A673 (cell line): Measurements from ENCODE around the gene GDPD5. TPM values are rescaled to one million over a fixed set of nuclear protein-coding genes. Genes with fewer than 3 reads are reported as not detected.
A peak's percentile ranks its signal among the peaks of the same experiment; 100 is the strongest.

Experiments used
- BruUV-seq: library from RNA; stranded (reverse); fragments of 400-500 nt; replicated peaks from 2 replicates; lab custom pipeline; 2021; lab: Mats Ljungman, UMichigan
- CTCF ChIA-PET: fragments of 300-600 bp; sonication (Branson Sonifier 250); formaldehyde crosslinking; loops from one replicate; lab custom pipeline; 2022; ENCODE audit warnings: antibody characterized with exemption; lab: Charles Lee
- POLR2A ChIA-PET: fragments of 300-600 bp; sonication (Branson Sonifier 250); formaldehyde crosslinking; loops from one replicate; lab custom pipeline; 2022; ENCODE audit warnings: antibody characterized with exemption; ENCODE audit not compliant: low non-redundant PET; lab: Charles Lee
- DNase-seq: peaks from one replicate; pipeline ENCODE4 v3.0.0-alpha.2; 2015; ENCODE audit warnings: low spot score
- H3K27ac ChIP-seq: fragments of 200-600 bp; sonication (generic); 2 replicates; pipeline ENCODE4 v1.5.1; 2016; ENCODE audit warnings: mixed run types, low read depth, mild to moderate bottlenecking, mixed read lengths, antibody characterized with exemption, low read length; ENCODE audit not compliant: poor library complexity, severe bottlenecking
- H3K27me3 ChIP-seq: fragments of 200-600 bp; sonication (generic); replicated peaks from 2 replicates; pipeline ENCODE4 v1.6.1; 2017; ENCODE audit warnings: mixed run types, low read depth, mild to moderate bottlenecking, mixed read lengths, antibody characterized with exemption, low read length; ENCODE audit not compliant: insufficient read depth, poor library complexity
- H3K36me3 ChIP-seq: fragments of 200-600 bp; sonication (generic); 2 replicates; pipeline ENCODE4 v1.6.1; 2016; ENCODE audit warnings: mixed run types, mild to moderate bottlenecking, mixed read lengths, antibody characterized with exemption, low read length; ENCODE audit not compliant: insufficient read depth, poor library complexity, severe bottlenecking
- H3K4me1 ChIP-seq: fragments of 200-600 bp; sonication (generic); 2 replicates; pipeline ENCODE4 v1.6.1; 2017; ENCODE audit warnings: mixed run types, mild to moderate bottlenecking, mixed read lengths, antibody characterized with exemption, low read length; ENCODE audit not compliant: insufficient read depth, poor library complexity, severe bottlenecking
- H3K4me3 ChIP-seq: fragments of 200-600 bp; sonication (generic); 2 replicates; pipeline ENCODE4 v1.5.1; 2016; ENCODE audit warnings: low read depth, mixed run types, mild to moderate bottlenecking, mixed read lengths, low read length; ENCODE audit not compliant: poor library complexity, severe bottlenecking
- H3K9me3 ChIP-seq: fragments of 200-600 bp; sonication (generic); 2 replicates; pipeline ENCODE4 v1.6.1; 2016; ENCODE audit warnings: mixed run types, low read depth, mild to moderate bottlenecking, mixed read lengths, antibody characterized with exemption, low read length; ENCODE audit not compliant: poor library complexity, severe bottlenecking
- EZH2 ChIP-seq: fragments of 200-600 bp; sonication (generic); IDR thresholded peaks from 2 replicates; pipeline ENCODE4 v1.6.1; 2017; ENCODE audit warnings: borderline replicate concordance, low read depth, mild to moderate bottlenecking, mixed read lengths, antibody characterized with exemption, low read length; ENCODE audit not compliant: poor library complexity, severe bottlenecking
- intact Hi-C: fragments of 100-400 bp; cut with micrococcal nuclease; formaldehyde crosslinking; loops from one replicate; pipeline ENCODE4 v1.10.0; 2022; ENCODE audit not compliant: unreplicated experiment
- total RNA-seq: library from RNA; stranded (reverse); gene quantifications from 2 replicates; pipeline ENCODE4 v1.2.3, GENCODE V29; 2021
- TF ChIP-seq, protein P1 (sequence below): fragments of 300-800, 200-600 bp; sonication (generic); conservative IDR thresholded peaks from 2 replicates; pipeline ENCODE4 v1.5.1; 2017; ENCODE audit warnings: low read depth, mild to moderate bottlenecking, antibody characterized with exemption, low read length, moderate library complexity, mixed read lengths

Gene GDPD5
- total RNA-seq, 1 experiment from 2014 or later, result 1.4 TPM

- intact Hi-C loops, result no loop called here
- Histone ChIP-seq H3K27ac (no peak overlapping the region), H3K9me3 (no peaks in the 10 kb centered on the region), H3K36me3 (no peaks in the 10 kb centered on the region), H3K4me1 (no peaks in the 10 kb centered on the region), H3K4me3 (no peak overlapping the region), H3K27me3 (no peaks in the 10 kb centered on the region)
- DNase-seq, result no peak
- no TSS peak for BruUV-seq
- TF ChIP-seq EZH2, result no peak
- TF ChIP-seq, protein P1, sequence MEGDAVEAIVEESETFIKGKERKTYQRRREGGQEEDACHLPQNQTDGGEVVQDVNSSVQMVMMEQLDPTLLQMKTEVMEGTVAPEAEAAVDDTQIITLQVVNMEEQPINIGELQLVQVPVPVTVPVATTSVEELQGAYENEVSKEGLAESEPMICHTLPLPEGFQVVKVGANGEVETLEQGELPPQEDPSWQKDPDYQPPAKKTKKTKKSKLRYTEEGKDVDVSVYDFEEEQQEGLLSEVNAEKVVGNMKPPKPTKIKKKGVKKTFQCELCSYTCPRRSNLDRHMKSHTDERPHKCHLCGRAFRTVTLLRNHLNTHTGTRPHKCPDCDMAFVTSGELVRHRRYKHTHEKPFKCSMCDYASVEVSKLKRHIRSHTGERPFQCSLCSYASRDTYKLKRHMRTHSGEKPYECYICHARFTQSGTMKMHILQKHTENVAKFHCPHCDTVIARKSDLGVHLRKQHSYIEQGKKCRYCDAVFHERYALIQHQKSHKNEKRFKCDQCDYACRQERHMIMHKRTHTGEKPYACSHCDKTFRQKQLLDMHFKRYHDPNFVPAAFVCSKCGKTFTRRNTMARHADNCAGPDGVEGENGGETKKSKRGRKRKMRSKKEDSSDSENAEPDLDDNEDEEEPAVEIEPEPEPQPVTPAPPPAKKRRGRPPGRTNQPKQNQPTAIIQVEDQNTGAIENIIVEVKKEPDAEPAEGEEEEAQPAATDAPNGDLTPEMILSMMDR, result no peak
- ChIA-PET POLR2A (no interaction called here), CTCF (interaction anchor here (0.6 to 0.7 kb wide), 2 partner anchors 55 to 66 kb away, joined by 3 to 5 read pairs; no protein-coding TSS in a partner anchor)
Measured at GRCh38 chr11:75389925-75390324, 135.8 kb downstream of the GDPD5 start.

DNA sequence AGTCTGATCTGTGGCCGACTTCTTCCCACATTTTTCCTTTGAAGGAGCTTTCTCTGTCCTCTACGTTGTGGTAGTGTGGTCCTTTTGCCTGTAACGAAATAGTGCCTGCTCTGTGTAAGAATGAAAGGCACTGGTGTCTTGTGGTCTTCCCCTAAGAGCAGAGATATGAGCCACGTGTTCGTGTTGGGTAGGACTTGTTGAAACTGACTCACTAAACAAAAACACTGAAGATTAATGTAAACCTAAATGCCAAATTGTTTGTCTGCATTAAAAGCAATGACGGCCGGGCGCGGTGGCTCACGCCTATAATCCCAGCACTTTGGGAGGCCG is 136.5 kb downstream of the GDPD5 start:
- no TSS peak for BruUV-seq

DNA sequence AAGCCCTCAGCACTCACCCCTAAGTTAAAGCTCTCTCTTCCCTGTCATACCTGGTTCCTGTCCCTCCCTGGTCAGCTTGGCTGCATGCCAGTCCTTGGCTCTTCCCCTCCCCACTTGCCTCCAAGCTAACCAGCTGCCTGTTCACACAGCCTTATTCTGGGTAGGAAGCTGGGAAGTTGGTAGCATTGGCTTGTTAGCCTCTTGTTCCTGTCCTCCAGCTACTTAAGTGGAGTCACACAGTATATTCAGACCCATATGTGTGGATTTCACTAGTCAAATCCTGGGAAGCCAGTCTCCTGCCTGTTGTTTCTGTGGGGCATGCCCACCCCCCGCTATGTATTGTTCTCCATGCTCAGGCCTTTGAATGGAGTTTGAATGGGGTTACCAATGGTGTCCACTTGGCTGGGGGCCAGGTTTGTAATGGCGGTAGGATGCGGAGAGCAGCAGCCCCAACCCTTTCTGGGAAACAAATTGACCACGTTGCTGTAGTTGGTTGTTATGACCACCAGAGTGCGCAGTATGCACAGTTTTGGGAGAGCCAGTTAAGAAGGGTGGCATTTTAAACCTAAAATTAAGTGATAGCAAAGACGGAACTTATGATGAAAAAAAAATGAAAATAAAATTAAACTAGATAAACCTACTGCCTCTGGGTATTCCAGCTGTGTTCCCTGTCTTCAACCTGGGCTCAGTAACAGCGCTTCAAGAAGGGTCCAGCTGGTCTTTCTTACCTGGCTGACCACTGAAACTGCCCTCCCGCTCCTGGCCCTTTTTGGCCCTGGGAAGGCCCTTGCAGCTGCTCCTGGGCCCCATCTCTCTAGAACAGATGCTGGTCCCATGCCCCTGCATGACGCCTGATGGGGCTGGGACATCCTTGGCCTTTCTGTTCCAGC is 137.1 kb downstream of the GDPD5 start:
- H3K4me1 ChIP-seq, result no peaks in the 10 kb centered on the region
- H3K36me3 ChIP-seq, result no peaks in the 10 kb centered on the region
- DNase-seq, result peak; percentile 92
- no peak overlapping the region for H3K4me3 ChIP-seq
- TF ChIP-seq, protein P1, result peak; percentile 95
- TF ChIP-seq EZH2, result no peak
- intact Hi-C loops, result loop anchor here (1.0 kb wide), 1 partner anchor 144 kb away; no protein-coding TSS in a partner anchor
- H3K9me3 ChIP-seq, result no peaks in the 10 kb centered on the region
- H3K27me3 ChIP-seq, result no peaks in the 10 kb centered on the region
- no peak overlapping the region for H3K27ac ChIP-seq
- no TSS peak for BruUV-seq
- POLR2A ChIA-PET, result no interaction called here
- CTCF ChIA-PET, result interaction anchor here (0.6 to 1.0 kb wide), 5 partner anchors 9 to 143 kb away, joined by 3 to 4 read pairs (median 3); no protein-coding TSS in a partner anchor

More for the DNA sequence above, 136.5 kb downstream of the GDPD5 start:
- Histone ChIP-seq H3K27me3 (no peaks in the 10 kb centered on the region), H3K36me3 (no peaks in the 10 kb centered on the region), H3K9me3 (no peaks in the 10 kb centered on the region), H3K27ac (no peak overlapping the region), H3K4me3 (no peak overlapping the region), H3K4me1 (no peaks in the 10 kb centered on the region)
- POLR2A ChIA-PET, result no interaction called here
- TF ChIP-seq, protein P1, result no peak
- no peak for TF ChIP-seq EZH2
- intact Hi-C loops, result no loop called here
- DNase-seq, result no peak
- CTCF ChIA-PET, result interaction anchor here (0.6 kb wide), 1 partner anchor 14 kb away, joined by 4 read pairs; no protein-coding TSS in a partner anchor
